PFSK-1 (cell line): ENCODE data around the gene SH3D21.

Experiments used
- FOXP2 ChIP-seq: optimal IDR thresholded peaks from 2 replicates; pipeline ENCODE3; 2011; ENCODE audit warnings: borderline replicate concordance, control low read depth, inconsistent platforms; ENCODE audit not compliant: insufficient read depth; ENCODE audit errors: extremely low read length, extremely low read depth
- POLR2AphosphoS5 ChIP-seq: IDR thresholded peaks from 2 replicates; pipeline ENCODE4 v1.6.1; 2012; ENCODE audit warnings: low read depth, mild to moderate bottlenecking, control low read depth, low read length, moderate library complexity
- SIN3A ChIP-seq: IDR thresholded peaks from 2 replicates; pipeline ENCODE4 v1.6.1; 2012; ENCODE audit warnings: mild to moderate bottlenecking, low read length, moderate library complexity, borderline replicate concordance; ENCODE audit not compliant: insufficient read depth
- TAF1 ChIP-seq: IDR thresholded peaks from 2 replicates; pipeline ENCODE4 v1.6.1; 2012; ENCODE audit warnings: low read length, control low read depth, borderline replicate concordance; ENCODE audit not compliant: insufficient read depth
- TF ChIP-seq, protein P1 (sequence below), 2 experiments: IDR thresholded peaks; 2 replicates each; pipeline versions ENCODE4 v1.6.1 to v1.8.0; 2011 to 2012; ENCODE audit warnings: low read depth in 2 of 2, low read length in 2 of 2, control low read depth in 1 of 2, inconsistent platforms in 1 of 2, mild to moderate bottlenecking in 1 of 2, moderate library complexity in 1 of 2; ENCODE audit not compliant: insufficient read depth in 1 of 2

SH3D21 gene

DNA sequence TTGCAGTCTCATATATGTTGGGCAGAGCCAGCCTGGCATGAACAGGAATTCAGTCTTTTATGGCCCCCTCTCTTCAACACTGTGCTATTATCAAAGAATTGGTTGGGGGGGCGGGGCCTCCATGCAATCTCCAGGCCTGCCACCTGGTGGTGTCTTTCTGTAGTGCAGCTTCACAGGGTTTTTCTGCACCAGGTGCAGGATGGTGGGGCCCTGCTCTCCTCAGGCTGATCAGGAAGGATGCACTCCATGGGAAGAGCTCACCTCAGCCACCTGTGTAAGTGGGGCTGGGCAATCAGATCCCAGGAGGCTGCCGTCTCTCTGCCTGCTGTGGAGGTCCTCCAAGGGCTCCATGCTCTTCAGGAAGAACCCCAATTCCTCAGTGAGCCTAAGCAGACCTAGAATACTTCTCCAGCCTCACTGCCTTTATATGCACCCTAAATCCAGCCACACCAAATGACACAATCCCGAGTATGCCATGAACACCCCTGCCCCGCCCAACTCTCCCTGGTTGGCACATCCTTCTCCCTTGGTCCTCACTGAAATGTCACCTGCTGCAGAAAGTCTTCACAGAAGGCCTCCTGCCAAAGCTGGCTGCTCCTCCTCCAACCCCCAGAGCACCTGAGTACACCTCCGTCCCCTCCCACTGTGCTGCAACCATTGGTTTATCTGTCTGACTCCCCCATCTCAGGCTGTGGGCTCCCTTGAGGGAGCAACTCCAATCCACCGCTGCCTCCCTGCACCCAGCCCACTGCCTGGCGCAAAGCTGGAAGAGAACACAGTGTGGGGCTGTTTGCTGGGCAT, 63.1 kb downstream of the SH3D21 start:
- TF ChIP-seq SIN3A (no peak), FOXP2 (no peak), POLR2AphosphoS5 (no peak), TAF1 (no peak)
- TF ChIP-seq, protein P1, sequence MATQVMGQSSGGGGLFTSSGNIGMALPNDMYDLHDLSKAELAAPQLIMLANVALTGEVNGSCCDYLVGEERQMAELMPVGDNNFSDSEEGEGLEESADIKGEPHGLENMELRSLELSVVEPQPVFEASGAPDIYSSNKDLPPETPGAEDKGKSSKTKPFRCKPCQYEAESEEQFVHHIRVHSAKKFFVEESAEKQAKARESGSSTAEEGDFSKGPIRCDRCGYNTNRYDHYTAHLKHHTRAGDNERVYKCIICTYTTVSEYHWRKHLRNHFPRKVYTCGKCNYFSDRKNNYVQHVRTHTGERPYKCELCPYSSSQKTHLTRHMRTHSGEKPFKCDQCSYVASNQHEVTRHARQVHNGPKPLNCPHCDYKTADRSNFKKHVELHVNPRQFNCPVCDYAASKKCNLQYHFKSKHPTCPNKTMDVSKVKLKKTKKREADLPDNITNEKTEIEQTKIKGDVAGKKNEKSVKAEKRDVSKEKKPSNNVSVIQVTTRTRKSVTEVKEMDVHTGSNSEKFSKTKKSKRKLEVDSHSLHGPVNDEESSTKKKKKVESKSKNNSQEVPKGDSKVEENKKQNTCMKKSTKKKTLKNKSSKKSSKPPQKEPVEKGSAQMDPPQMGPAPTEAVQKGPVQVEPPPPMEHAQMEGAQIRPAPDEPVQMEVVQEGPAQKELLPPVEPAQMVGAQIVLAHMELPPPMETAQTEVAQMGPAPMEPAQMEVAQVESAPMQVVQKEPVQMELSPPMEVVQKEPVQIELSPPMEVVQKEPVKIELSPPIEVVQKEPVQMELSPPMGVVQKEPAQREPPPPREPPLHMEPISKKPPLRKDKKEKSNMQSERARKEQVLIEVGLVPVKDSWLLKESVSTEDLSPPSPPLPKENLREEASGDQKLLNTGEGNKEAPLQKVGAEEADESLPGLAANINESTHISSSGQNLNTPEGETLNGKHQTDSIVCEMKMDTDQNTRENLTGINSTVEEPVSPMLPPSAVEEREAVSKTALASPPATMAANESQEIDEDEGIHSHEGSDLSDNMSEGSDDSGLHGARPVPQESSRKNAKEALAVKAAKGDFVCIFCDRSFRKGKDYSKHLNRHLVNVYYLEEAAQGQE (IDR thresholded peaks at IDR 0.05; ENCODE audit: insufficient read depth in 1 of 2, low read depth in 2 of 2, low read length in 2 of 2) = no peak
